GM23338 (cell line): ENCODE results near the gene WWC1. TPM values are rescaled to one million over a fixed set of nuclear protein-coding genes. Genes with fewer than 3 reads are reported as not detected.

Experiments used
- ATAC-seq: fragments of 200-7000 bp; cut with Tn5 transposase; 3 replicates; pipeline ENCODE4 v1.9.1; 2020
- DNase-seq: peaks from one replicate; pipeline ENCODE4 v3.0.0-alpha.2; 2015; ENCODE audit warnings: low spot score
- H2AFZ ChIP-seq: fragments of 200-600 bp; sonication (generic); 2 replicates; pipeline ENCODE4 v1.8.0; 2016; ENCODE audit warnings: antibody characterized with exemption, mild to moderate bottlenecking, moderate library complexity
- H3F3A ChIP-seq: fragments of 200-600 bp; sonication (generic); replicated peaks from 2 replicates; pipeline ENCODE4 v1.8.0; 2017; ENCODE audit warnings: antibody characterized with exemption, mixed run types, low read depth
- H3K27ac ChIP-seq: fragments of 200-600 bp; sonication (generic); 2 replicates; pipeline ENCODE4 v1.6.1; 2016; ENCODE audit warnings: low read depth
- H3K27me3 ChIP-seq: fragments of 200-600 bp; sonication (generic); 2 replicates; pipeline ENCODE4 v1.8.0; 2016; ENCODE audit warnings: mild to moderate bottlenecking, mixed run types, moderate library complexity; ENCODE audit not compliant: insufficient read depth
- H3K36me3 ChIP-seq: fragments of 200-600 bp; sonication (generic); 2 replicates; pipeline ENCODE4 v1.8.0; 2016; ENCODE audit warnings: mild to moderate bottlenecking; ENCODE audit not compliant: insufficient read depth
- H3K4me1 ChIP-seq: fragments of 200-600 bp; sonication (generic); 2 replicates; pipeline ENCODE4 v1.8.0; 2016; ENCODE audit warnings: mild to moderate bottlenecking, moderate library complexity; ENCODE audit not compliant: insufficient read depth
- H3K4me2 ChIP-seq: fragments of 200-600 bp; sonication (generic); 2 replicates; pipeline ENCODE4 v1.7.1; 2017; ENCODE audit warnings: mixed run types
- H3K4me3 ChIP-seq: fragments of 200-600 bp; sonication (generic); 2 replicates; pipeline ENCODE4 v1.6.1; 2016; ENCODE audit warnings: mixed run types
- H3K79me2 ChIP-seq: fragments of 200-600 bp; sonication (generic); replicated peaks from 2 replicates; pipeline ENCODE4 v1.8.0; 2017; ENCODE audit warnings: mild to moderate bottlenecking; ENCODE audit not compliant: insufficient read depth
- H3K9me2 ChIP-seq: fragments of 200-600 bp; sonication (generic); 2 replicates; pipeline ENCODE4 v1.8.0; 2017; ENCODE audit not compliant: insufficient read depth
- H4K20me1 ChIP-seq: fragments of 200-600 bp; sonication (generic); replicated peaks from 2 replicates; pipeline ENCODE4 v1.8.0; 2017; ENCODE audit warnings: mild to moderate bottlenecking; ENCODE audit not compliant: insufficient read depth
- H3K27ac Mint-ChIP-seq: 2 replicates; pipeline ENCODE4 v1.8.0; 2020; ENCODE audit warnings: inconsistent platforms, mild to moderate bottlenecking, moderate library complexity, mixed read lengths
- H3K27me3 Mint-ChIP-seq: 3 replicates; pipeline ENCODE4 v1.8.0; 2022; ENCODE audit warnings: low read depth, mild to moderate bottlenecking, moderate library complexity, mixed read lengths, inconsistent platforms; ENCODE audit not compliant: insufficient read depth, poor library complexity
- H3K36me3 Mint-ChIP-seq: 3 replicates; pipeline ENCODE4 v1.8.0; 2021; ENCODE audit warnings: low read depth, mild to moderate bottlenecking, inconsistent platforms, moderate library complexity, mixed read lengths
- H3K4me1 Mint-ChIP-seq: 3 replicates; pipeline ENCODE4 v1.8.0; 2020; ENCODE audit warnings: mild to moderate bottlenecking, inconsistent platforms, mixed read lengths
- H3K4me3 Mint-ChIP-seq: 3 replicates; pipeline ENCODE4 v1.8.0; 2021; ENCODE audit warnings: moderate library complexity, mild to moderate bottlenecking, inconsistent platforms, mixed read lengths
- H3K9me3 Mint-ChIP-seq: 3 replicates; pipeline ENCODE4 v1.8.0; 2020; ENCODE audit warnings: moderate library complexity, mild to moderate bottlenecking, inconsistent platforms, mixed read lengths
- CREB1 ChIP-seq: fragments of 250-450 bp; sonication (Bioruptor Pico); IDR thresholded peaks from 2 replicates; pipeline ENCODE4 v1.5.0; 2020; ENCODE audit warnings: low read depth, mild to moderate bottlenecking, moderate library complexity
- EZH2 ChIP-seq: fragments of 200-600 bp; sonication (generic); IDR thresholded peaks from one replicate; pipeline ENCODE4 v1.8.0; 2017; ENCODE audit warnings: antibody characterized with exemption, mild to moderate bottlenecking, low read depth; ENCODE audit not compliant: unreplicated experiment
- EZH2phosphoT487 ChIP-seq: fragments of 200-600 bp; sonication (generic); IDR thresholded peaks from one replicate; pipeline ENCODE4 v1.8.1; 2018; ENCODE audit warnings: antibody characterized with exemption; ENCODE audit not compliant: unreplicated experiment
- JUNB ChIP-seq: IDR thresholded peaks from one replicate; pipeline ENCODE4 v1.6.1; 2016; ENCODE audit warnings: antibody characterized with exemption; ENCODE audit not compliant: unreplicated experiment
- NANOG ChIP-seq: IDR thresholded peaks from 2 replicates; pipeline ENCODE4 v1.6.1; 2016; ENCODE audit warnings: antibody characterized with exemption, borderline replicate concordance
- POLR2AphosphoS5 ChIP-seq: IDR thresholded peaks from 2 replicates; pipeline ENCODE4 v1.6.1; 2016; ENCODE audit warnings: antibody characterized with exemption, low read depth
- STAT1 ChIP-seq: IDR thresholded peaks from one replicate; pipeline ENCODE4 v1.6.1; 2016; ENCODE audit warnings: antibody characterized with exemption; ENCODE audit not compliant: unreplicated experiment
- ZNF114 ChIP-seq: fragments of 250-450 bp; sonication (Bioruptor Pico); IDR thresholded peaks from 2 replicates; pipeline ENCODE4 v1.5.0; 2020; ENCODE audit warnings: mild to moderate bottlenecking, moderate library complexity
- ZNF331 ChIP-seq: fragments of 250-450 bp; sonication (Bioruptor Pico); IDR thresholded peaks from 2 replicates; pipeline ENCODE4 v1.5.0; 2020; ENCODE audit warnings: low read depth, mild to moderate bottlenecking, moderate library complexity
- polyA plus RNA-seq: library from polyadenylated mRNA; unstranded; fragments of >200 nt; fragmentation: Nextera tagmentation; extraction: Ambion mirVana; gene quantifications from 2 replicates; pipeline ENCODE4 v1.2.1, GENCODE V29; 2016
- total RNA-seq: library from RNA; depleted of rRNA; stranded (reverse); fragments of >200 nt; shearing (Covaris generic); gene quantifications from 2 replicates; pipeline ENCODE4 v1.2.3, GENCODE V29; 2014
- TF ChIP-seq, protein P1 (sequence below): IDR thresholded peaks from 2 replicates; pipeline ENCODE4 v1.6.1; 2016; ENCODE audit warnings: antibody characterized with exemption
- TF ChIP-seq, protein P2 (sequence below): fragments of 250-450 bp; sonication (Bioruptor Pico); IDR thresholded peaks from 2 replicates; pipeline ENCODE4 v1.5.0; 2020; ENCODE audit warnings: mild to moderate bottlenecking, moderate library complexity
- TF ChIP-seq, protein P3 (sequence below): IDR thresholded peaks from one replicate; pipeline ENCODE4 v1.6.1; 2018; ENCODE audit warnings: antibody characterized with exemption; ENCODE audit not compliant: unreplicated experiment
- TF ChIP-seq, protein P4 (sequence below), 2 experiments: fragments of 200-600 bp in 1 of 2; sonication (generic) in 1 of 2; conservative IDR thresholded peaks; 2 replicates each; pipeline versions ENCODE4 v1.5.1 to v1.6.1; 2016 to 2017; ENCODE audit warnings: antibody characterized with exemption in 2 of 2, low read depth in 2 of 2, mild to moderate bottlenecking in 2 of 2, moderate library complexity in 1 of 2

Gene WWC1
- total and polyA plus RNA-seq, 2 experiments from 2014 or later, result 25.4 to 27.8 TPM

DNA sequence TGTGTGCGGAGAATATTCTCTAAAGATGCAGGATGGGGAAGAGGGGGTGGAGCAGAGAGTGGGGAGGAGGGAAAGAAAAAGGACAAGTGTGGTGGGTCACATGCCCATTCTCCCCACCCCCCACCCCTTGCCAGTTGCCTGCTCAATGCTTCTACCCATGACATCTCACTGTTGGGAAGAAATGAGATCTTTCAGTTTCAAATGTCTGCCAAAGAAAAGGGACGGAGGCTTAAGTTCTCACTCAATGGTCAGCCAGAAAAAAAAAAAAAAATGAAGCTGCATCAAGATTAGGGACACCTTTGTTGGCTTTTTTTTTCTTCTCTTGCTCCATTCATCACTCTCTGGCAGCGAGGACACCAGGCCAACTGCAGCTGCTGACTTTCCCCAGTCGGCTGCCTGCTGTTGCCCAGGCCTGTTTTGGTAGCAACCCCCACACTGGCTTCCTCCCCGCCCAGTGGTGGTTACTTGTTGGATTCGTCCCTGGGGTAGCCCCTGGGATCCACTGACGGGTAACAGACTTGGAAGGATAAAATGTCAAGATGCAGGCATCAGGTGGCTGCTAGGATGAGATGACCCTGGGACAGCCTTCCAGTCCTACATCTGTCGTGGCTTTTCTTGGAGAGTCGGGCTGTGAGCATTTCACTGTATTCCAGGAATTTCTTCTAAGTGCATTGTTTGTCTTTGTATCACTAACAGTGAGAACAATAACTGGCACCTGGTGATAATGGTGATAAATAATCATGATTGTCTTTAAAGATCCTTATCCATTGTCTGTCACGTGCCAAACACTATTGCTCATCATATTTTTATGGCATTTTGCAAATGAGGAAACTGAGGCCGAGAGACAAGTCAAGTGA, 9.1 kb downstream of the WWC1 start:
- peak; percentile 60 for DNase-seq
- TF ChIP-seq ZNF114, result no peak
- TF ChIP-seq, protein P1, sequence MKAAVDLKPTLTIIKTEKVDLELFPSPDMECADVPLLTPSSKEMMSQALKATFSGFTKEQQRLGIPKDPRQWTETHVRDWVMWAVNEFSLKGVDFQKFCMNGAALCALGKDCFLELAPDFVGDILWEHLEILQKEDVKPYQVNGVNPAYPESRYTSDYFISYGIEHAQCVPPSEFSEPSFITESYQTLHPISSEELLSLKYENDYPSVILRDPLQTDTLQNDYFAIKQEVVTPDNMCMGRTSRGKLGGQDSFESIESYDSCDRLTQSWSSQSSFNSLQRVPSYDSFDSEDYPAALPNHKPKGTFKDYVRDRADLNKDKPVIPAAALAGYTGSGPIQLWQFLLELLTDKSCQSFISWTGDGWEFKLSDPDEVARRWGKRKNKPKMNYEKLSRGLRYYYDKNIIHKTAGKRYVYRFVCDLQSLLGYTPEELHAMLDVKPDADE, result no peak
- TF ChIP-seq, protein P2, sequence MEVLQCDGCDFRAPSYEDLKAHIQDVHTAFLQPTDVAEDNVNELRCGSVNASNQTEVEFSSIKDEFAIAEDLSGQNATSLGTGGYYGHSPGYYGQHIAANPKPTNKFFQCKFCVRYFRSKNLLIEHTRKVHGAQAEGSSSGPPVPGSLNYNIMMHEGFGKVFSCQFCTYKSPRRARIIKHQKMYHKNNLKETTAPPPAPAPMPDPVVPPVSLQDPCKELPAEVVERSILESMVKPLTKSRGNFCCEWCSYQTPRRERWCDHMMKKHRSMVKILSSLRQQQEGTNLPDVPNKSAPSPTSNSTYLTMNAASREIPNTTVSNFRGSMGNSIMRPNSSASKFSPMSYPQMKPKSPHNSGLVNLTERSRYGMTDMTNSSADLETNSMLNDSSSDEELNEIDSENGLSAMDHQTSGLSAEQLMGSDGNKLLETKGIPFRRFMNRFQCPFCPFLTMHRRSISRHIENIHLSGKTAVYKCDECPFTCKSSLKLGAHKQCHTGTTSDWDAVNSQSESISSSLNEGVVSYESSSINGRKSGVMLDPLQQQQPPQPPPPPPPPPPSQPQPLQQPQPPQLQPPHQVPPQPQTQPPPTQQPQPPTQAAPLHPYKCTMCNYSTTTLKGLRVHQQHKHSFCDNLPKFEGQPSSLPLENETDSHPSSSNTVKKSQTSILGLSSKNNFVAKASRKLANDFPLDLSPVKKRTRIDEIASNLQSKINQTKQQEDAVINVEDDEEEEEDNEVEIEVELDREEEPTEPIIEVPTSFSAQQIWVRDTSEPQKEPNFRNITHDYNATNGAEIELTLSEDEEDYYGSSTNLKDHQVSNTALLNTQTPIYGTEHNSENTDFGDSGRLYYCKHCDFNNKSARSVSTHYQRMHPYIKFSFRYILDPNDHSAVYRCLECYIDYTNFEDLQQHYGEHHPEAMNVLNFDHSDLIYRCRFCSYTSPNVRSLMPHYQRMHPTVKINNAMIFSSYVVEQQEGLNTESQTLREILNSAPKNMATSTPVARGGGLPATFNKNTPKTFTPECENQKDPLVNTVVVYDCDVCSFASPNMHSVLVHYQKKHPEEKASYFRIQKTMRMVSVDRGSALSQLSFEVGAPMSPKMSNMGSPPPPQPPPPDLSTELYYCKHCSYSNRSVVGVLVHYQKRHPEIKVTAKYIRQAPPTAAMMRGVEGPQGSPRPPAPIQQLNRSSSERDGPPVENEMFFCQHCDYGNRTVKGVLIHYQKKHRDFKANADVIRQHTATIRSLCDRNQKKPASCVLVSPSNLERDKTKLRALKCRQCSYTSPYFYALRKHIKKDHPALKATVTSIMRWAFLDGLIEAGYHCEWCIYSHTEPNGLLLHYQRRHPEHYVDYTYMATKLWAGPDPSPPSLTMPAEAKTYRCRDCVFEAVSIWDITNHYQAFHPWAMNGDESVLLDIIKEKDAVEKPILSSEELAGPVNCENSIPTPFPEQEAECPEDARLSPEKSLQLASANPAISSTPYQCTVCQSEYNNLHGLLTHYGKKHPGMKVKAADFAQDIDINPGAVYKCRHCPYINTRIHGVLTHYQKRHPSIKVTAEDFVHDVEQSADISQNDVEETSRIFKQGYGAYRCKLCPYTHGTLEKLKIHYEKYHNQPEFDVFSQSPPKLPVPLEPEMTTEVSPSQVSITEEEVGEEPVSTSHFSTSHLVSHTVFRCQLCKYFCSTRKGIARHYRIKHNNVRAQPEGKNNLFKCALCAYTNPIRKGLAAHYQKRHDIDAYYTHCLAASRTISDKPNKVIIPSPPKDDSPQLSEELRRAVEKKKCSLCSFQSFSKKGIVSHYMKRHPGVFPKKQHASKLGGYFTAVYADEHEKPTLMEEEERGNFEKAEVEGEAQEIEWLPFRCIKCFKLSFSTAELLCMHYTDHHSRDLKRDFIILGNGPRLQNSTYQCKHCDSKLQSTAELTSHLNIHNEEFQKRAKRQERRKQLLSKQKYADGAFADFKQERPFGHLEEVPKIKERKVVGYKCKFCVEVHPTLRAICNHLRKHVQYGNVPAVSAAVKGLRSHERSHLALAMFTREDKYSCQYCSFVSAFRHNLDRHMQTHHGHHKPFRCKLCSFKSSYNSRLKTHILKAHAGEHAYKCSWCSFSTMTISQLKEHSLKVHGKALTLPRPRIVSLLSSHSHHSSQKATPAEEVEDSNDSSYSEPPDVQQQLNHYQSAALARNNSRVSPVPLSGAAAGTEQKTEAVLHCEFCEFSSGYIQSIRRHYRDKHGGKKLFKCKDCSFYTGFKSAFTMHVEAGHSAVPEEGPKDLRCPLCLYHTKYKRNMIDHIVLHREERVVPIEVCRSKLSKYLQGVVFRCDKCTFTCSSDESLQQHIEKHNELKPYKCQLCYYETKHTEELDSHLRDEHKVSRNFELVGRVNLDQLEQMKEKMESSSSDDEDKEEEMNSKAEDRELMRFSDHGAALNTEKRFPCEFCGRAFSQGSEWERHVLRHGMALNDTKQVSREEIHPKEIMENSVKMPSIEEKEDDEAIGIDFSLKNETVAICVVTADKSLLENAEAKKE (CRISPR knock-in tag), result 0 out of 2 replicates have a peak, but pooled peaks have one; percentile 10
- TF ChIP-seq, protein P3, sequence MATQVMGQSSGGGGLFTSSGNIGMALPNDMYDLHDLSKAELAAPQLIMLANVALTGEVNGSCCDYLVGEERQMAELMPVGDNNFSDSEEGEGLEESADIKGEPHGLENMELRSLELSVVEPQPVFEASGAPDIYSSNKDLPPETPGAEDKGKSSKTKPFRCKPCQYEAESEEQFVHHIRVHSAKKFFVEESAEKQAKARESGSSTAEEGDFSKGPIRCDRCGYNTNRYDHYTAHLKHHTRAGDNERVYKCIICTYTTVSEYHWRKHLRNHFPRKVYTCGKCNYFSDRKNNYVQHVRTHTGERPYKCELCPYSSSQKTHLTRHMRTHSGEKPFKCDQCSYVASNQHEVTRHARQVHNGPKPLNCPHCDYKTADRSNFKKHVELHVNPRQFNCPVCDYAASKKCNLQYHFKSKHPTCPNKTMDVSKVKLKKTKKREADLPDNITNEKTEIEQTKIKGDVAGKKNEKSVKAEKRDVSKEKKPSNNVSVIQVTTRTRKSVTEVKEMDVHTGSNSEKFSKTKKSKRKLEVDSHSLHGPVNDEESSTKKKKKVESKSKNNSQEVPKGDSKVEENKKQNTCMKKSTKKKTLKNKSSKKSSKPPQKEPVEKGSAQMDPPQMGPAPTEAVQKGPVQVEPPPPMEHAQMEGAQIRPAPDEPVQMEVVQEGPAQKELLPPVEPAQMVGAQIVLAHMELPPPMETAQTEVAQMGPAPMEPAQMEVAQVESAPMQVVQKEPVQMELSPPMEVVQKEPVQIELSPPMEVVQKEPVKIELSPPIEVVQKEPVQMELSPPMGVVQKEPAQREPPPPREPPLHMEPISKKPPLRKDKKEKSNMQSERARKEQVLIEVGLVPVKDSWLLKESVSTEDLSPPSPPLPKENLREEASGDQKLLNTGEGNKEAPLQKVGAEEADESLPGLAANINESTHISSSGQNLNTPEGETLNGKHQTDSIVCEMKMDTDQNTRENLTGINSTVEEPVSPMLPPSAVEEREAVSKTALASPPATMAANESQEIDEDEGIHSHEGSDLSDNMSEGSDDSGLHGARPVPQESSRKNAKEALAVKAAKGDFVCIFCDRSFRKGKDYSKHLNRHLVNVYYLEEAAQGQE, result no peak
- TF ChIP-seq, protein P4, sequence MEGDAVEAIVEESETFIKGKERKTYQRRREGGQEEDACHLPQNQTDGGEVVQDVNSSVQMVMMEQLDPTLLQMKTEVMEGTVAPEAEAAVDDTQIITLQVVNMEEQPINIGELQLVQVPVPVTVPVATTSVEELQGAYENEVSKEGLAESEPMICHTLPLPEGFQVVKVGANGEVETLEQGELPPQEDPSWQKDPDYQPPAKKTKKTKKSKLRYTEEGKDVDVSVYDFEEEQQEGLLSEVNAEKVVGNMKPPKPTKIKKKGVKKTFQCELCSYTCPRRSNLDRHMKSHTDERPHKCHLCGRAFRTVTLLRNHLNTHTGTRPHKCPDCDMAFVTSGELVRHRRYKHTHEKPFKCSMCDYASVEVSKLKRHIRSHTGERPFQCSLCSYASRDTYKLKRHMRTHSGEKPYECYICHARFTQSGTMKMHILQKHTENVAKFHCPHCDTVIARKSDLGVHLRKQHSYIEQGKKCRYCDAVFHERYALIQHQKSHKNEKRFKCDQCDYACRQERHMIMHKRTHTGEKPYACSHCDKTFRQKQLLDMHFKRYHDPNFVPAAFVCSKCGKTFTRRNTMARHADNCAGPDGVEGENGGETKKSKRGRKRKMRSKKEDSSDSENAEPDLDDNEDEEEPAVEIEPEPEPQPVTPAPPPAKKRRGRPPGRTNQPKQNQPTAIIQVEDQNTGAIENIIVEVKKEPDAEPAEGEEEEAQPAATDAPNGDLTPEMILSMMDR (conservative IDR thresholded peaks at IDR 0.05; ENCODE audit: low read depth in 2 of 2), result peak in 1 of 2 experiments; percentile 30; a peak in 1 of 4 replicates
- no peak for TF ChIP-seq NANOG
- TF ChIP-seq EZH2phosphoT487, result no peak
- no peak for TF ChIP-seq ZNF331 (CRISPR knock-in tag)
- TF ChIP-seq STAT1, result no peak
- TF ChIP-seq CREB1 (CRISPR knock-in tag), result no peak
- TF ChIP-seq EZH2, result no peak
- no peak for TF ChIP-seq POLR2AphosphoS5
- TF ChIP-seq JUNB, result no peak
- H2AFZ ChIP-seq, result no peak overlapping the region
- peak; percentile 54 for ATAC-seq
- Mint-ChIP-seq H3K4me1 (peaks cover 69% of the 10 kb centered on the region), H3K36me3 (peaks cover 4% of the 10 kb centered on the region; the same call in 1 of the 3 replicates), H3K4me3 (peak overlapping the region; percentile 31; the same call in 1 of the 3 replicates), H3K9me3 (no peaks in the 10 kb centered on the region), H3K27ac (no peak overlapping the region), H3K27me3 (peaks cover 8% of the 10 kb centered on the region)
- 0 out of 2 replicates have a peak, but pooled peaks cover 8% of the 10 kb centered on the region for H3F3A ChIP-seq
- no peaks in the 10 kb centered on the region for H3K36me3 ChIP-seq
- peaks cover 84% of the 10 kb centered on the region for H3K79me2 ChIP-seq
- peaks cover 41% of the 10 kb centered on the region for H4K20me1 ChIP-seq
- peaks cover 4% of the 10 kb centered on the region; the same call in 1 of the 2 replicates for H3K9me2 ChIP-seq
- peak overlapping the region; percentile 73; the same call in 1 of the 2 replicates for H3K27ac ChIP-seq
- no peaks in the 10 kb centered on the region for H3K27me3 ChIP-seq
- no peak overlapping the region for H3K4me3 ChIP-seq
- H3K4me2 ChIP-seq, result peak overlapping the region; percentile 58
- H3K4me1 ChIP-seq, result peaks cover 50% of the 10 kb centered on the region
